ENCODE measurements around the gene CEP112.
"Not testable (repeated sequence)": the region's sequence is repeated elsewhere in the genome, so short reads cannot be mapped to it uniquely, and the experiment has no call there.

CEP112 gene

GRCh38 chr17:65868881-65869280 is 323.1 kb downstream of the CEP112 start:
- DNase-seq = no peak

GRCh38 chr17:65867014-65867413 is 324.9 kb downstream of the CEP112 start:
- DNase-seq = no peak

- DNase-seq = no peak
Observed at GRCh38 chr17:65865715-65866425, 326.1 kb downstream of the CEP112 start.

GRCh38 chr17:65864394-65864793 is 327.5 kb downstream of the CEP112 start:
- no peak for DNase-seq

- DNase-seq = no peak
Observed at GRCh38 chr17:65857718-65858117, 334.2 kb downstream of the CEP112 start.

- DNase-seq = no peak
Observed at GRCh38 chr17:65856865-65857264, 335.1 kb downstream of the CEP112 start.

- DNase-seq = no peak
Observed at GRCh38 chr17:65855675-65856074, 336.3 kb downstream of the CEP112 start.

- DNase-seq = no peak
Observed at GRCh38 chr17:65855245-65855644, 336.7 kb downstream of the CEP112 start.

GRCh38 chr17:65853816-65854215 is 338.1 kb downstream of the CEP112 start:
- DNase-seq = no peak

- DNase-seq = no peak
Observed at GRCh38 chr17:65852911-65853310, 339.0 kb downstream of the CEP112 start.

GRCh38 chr17:65851965-65852736 is 339.8 kb downstream of the CEP112 start:
- DNase-seq = no peak

GRCh38 chr17:65850486-65850885 is 341.4 kb downstream of the CEP112 start:
- DNase-seq = no peak

- DNase-seq = no peak
Observed at GRCh38 chr17:65848751-65849150, 343.2 kb downstream of the CEP112 start.

GRCh38 chr17:65841089-65841488 is 350.8 kb downstream of the CEP112 start:
- DNase-seq = no peak

GRCh38 chr17:65837232-65837631 is 354.7 kb downstream of the CEP112 start:
- not testable (repeated sequence) for DNase-seq

GRCh38 chr17:65833214-65833613 is 358.7 kb downstream of the CEP112 start:
- no peak for DNase-seq

- no peak for DNase-seq
Observed at GRCh38 chr17:65830356-65830755, 361.6 kb downstream of the CEP112 start.

- DNase-seq = not testable (repeated sequence)
Observed at GRCh38 chr17:65826577-65826976, 365.4 kb downstream of the CEP112 start.

- no peak for DNase-seq
Observed at GRCh38 chr17:65824901-65825300, 367.0 kb downstream of the CEP112 start.

GRCh38 chr17:65823713-65824112 is 368.2 kb downstream of the CEP112 start:
- DNase-seq = no peak

GRCh38 chr17:65820811-65821210 is 371.1 kb downstream of the CEP112 start:
- no peak for DNase-seq

GRCh38 chr17:65820306-65820705 is 371.6 kb downstream of the CEP112 start:
- DNase-seq = no peak

- DNase-seq = no peak
Observed at GRCh38 chr17:65819810-65820209, 372.1 kb downstream of the CEP112 start.

GRCh38 chr17:65817951-65818350 is 374.0 kb downstream of the CEP112 start:
- DNase-seq = no peak

Measured in midbrain (tissue), 1 donor.